SU-DHL-6 (cell line): ENCODE data around the gene FKBP9.

Experiments used
- H2AFZ ChIP-seq: fragments of 200-600 bp; sonication (generic); 2 replicates; pipeline ENCODE4 v1.6.1; 2014; ENCODE audit warnings: low read depth, mild to moderate bottlenecking, moderate library complexity, mixed read lengths, antibody characterized with exemption, low read length; ENCODE audit not compliant: severe bottlenecking
- H3F3A ChIP-seq: fragments of 200-600 bp; shearing (Covaris generic); 2 replicates; pipeline ENCODE4 v1.6.0; 2016; ENCODE audit warnings: antibody characterized with exemption, mild to moderate bottlenecking; ENCODE audit not compliant: insufficient read depth
- H3K27ac ChIP-seq: fragments of 200-600 bp; sonication (generic); 2 replicates; pipeline ENCODE4 v1.5.1; 2016; ENCODE audit warnings: low read depth, mild to moderate bottlenecking, low read length, moderate library complexity, mixed read lengths
- H3K27me3 ChIP-seq: fragments of 200-600 bp; sonication (generic), shearing (Covaris generic); 2 replicates; pipeline ENCODE4 v1.6.0; 2014; ENCODE audit warnings: mild to moderate bottlenecking, low read length
- H3K36me3 ChIP-seq: fragments of 200-600 bp; sonication (generic); 2 replicates; pipeline ENCODE4 v1.6.1; 2014; ENCODE audit warnings: mild to moderate bottlenecking, low read length, mixed read lengths
- H3K4me2 ChIP-seq: fragments of 300-600, 200-600 bp; shearing (Covaris generic), sonication (generic); 2 replicates; pipeline ENCODE4 v1.6.0; 2014; ENCODE audit warnings: low read length, low read depth, mild to moderate bottlenecking; ENCODE audit not compliant: poor library complexity, severe bottlenecking
- H3K4me3 ChIP-seq: fragments of 200-600 bp; sonication (generic); 2 replicates; pipeline ENCODE4 v1.5.1; 2014; ENCODE audit warnings: antibody characterized with exemption, low read length, mild to moderate bottlenecking, mixed read lengths; ENCODE audit not compliant: insufficient read depth, poor library complexity, severe bottlenecking
- H3K79me2 ChIP-seq: fragments of 200-600 bp; sonication (generic); 2 replicates; pipeline ENCODE4 v1.6.1; 2014; ENCODE audit warnings: mild to moderate bottlenecking, low read length, moderate library complexity; ENCODE audit not compliant: insufficient read depth
- H3K9ac ChIP-seq: fragments of 200-600 bp; sonication (generic); 2 replicates; pipeline ENCODE4 v1.7.0; 2014; ENCODE audit warnings: mild to moderate bottlenecking, low read length
- H3K9me2 ChIP-seq: fragments of 200-600 bp; sonication (generic); replicated peaks from 2 replicates; pipeline ENCODE4 v1.6.1; 2014; ENCODE audit warnings: low read length; ENCODE audit not compliant: insufficient read depth
- H3K9me3 ChIP-seq: fragments of 200-600 bp; sonication (generic); 2 replicates; pipeline ENCODE4 v1.6.1; 2014; ENCODE audit warnings: low read length, mixed read lengths; ENCODE audit not compliant: insufficient read depth
- H4K20me1 ChIP-seq: fragments of 200-600 bp; sonication (generic); 2 replicates; pipeline ENCODE4 v1.6.1; 2014; ENCODE audit warnings: low read depth, mild to moderate bottlenecking, antibody characterized with exemption, low read length, moderate library complexity, mixed read lengths
- CTCF ChIP-seq: fragments of 200-600 bp; sonication (generic); IDR thresholded peaks from one replicate; pipeline ENCODE4 v1.5.1; 2017; ENCODE audit warnings: antibody characterized with exemption, mild to moderate bottlenecking, low read length, moderate library complexity; ENCODE audit not compliant: insufficient read depth, poor library complexity, severe bottlenecking
- EZH2phosphoT487 ChIP-seq: fragments of 200-600 bp; sonication (generic), shearing (Covaris generic); conservative IDR thresholded peaks from 2 replicates; pipeline ENCODE4 v1.6.1; 2018; ENCODE audit warnings: mild to moderate bottlenecking, antibody characterized with exemption, low read length, moderate library complexity, mixed read lengths

The FKBP9 gene

DNA sequence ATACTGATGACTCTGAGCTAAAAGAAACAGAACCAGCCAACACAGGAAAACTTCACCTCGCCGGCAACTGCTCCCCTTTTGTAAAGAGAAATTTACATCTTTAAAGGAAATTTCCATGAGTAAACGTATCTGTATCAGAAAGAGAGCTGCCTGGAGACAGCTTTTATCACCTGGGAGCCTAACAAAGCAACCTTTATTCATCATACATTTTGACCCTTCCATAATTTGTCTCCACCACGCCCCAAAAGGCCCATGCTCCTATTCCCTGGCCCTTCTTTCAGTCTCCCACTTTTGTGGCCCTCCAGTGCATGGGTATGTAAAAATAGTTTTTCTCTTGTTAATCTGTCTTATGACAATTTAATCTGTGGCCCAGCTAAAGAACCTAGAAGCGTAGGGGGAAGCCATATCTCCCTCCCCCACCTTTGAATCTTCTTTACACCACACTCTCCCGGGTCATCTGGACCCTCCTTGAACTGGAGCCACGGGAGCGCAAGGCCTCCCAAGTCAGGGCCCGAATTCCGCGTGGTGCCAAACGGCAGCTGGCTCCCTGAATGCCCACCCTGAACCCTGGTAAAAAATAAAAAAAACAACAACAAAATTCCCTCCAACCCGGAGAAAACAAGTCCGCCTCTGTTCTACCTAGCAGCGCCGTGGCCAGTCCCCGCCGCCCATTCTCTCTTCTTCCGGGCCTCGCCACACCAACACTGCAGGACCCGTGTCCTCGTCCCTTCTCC is 15.4 kb upstream of the FKBP9 start:
- Histone ChIP-seq H3K27me3 (no peaks in the 10 kb centered on the region), H2AFZ (no peak overlapping the region), H3K9me2 (no peaks in the 10 kb centered on the region), H3F3A (no peaks in the 10 kb centered on the region), H3K4me3 (no peak overlapping the region), H3K27ac (no peak overlapping the region), H3K79me2 (no peaks in the 10 kb centered on the region), H3K9ac (no peak overlapping the region), H3K4me2 (no peak overlapping the region), H3K9me3 (peaks cover 4% of the 10 kb centered on the region; the same call in 1 of the 2 replicates), H3K36me3 (no peaks in the 10 kb centered on the region), H4K20me1 (no peaks in the 10 kb centered on the region)
- TF ChIP-seq CTCF (no peak), EZH2phosphoT487 (no peak)

- H3F3A ChIP-seq, result no peaks in the 10 kb centered on the region
- H3K36me3 ChIP-seq, result no peaks in the 10 kb centered on the region
- 0 out of 2 replicates have a peak, but pooled peaks have one; percentile 54 for TF ChIP-seq EZH2phosphoT487
- peak; percentile 50 for TF ChIP-seq CTCF
- H2AFZ ChIP-seq, result no peak overlapping the region
- no peaks in the 10 kb centered on the region for H3K79me2 ChIP-seq
- H3K27ac ChIP-seq, result no peak overlapping the region
- H3K9ac ChIP-seq, result peak overlapping the region; percentile 16; the same call in 1 of the 2 replicates
- peak overlapping the region; percentile 21 for H3K4me3 ChIP-seq
- no peaks in the 10 kb centered on the region for H3K9me2 ChIP-seq
- H3K27me3 ChIP-seq, result no peaks in the 10 kb centered on the region
- H4K20me1 ChIP-seq, result no peaks in the 10 kb centered on the region
- peak overlapping the region; percentile 37 for H3K4me2 ChIP-seq
- peaks cover 8% of the 10 kb centered on the region; the same call in 1 of the 2 replicates for H3K9me3 ChIP-seq
Measured at GRCh38 chr7:32942415-32943251, 14.6 kb upstream of the FKBP9 start.

DNA sequence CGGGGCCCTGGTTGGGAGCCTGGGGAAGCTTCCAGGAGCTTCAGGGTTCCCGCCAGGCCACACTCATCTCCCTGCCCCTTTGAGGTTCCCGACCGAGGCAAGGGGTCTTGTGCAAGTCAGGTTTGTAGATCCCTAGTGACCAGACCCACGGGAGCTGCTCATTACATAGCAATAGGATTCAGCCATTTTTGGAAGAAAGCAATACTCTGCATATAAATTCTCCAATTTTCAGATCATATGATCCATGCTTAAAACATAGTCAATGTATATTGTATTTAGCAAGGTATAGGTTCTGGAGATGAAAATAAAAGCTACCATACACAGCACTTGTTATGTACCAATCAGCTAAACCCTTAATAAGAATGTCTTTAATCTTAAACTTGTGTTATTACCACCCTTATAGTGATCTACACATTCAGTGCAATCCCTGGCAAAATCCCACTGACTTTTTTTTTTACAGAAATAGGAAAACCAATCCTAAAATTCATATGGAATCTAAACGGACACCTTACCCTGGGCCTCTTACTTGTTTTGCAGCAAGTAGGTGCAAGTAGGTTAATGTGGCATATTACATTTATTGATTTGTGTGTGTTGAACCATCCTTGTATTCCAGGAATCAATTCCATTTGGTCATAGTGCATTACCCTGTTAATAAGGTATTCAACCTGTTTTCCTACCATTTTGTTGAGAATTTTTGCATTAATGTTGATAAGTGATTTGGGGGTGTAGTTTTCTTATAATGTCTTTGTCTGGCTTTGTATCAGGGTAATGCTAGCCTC is 13.8 kb upstream of the FKBP9 start:
- peak overlapping the region; percentile 21 for H3K4me3 ChIP-seq

More for the DNA sequence above, 13.8 kb upstream of the FKBP9 start:
- Histone ChIP-seq H3K9me2 (no peaks in the 10 kb centered on the region), H3K79me2 (no peaks in the 10 kb centered on the region), H3K9me3 (peaks cover 16% of the 10 kb centered on the region), H4K20me1 (no peaks in the 10 kb centered on the region), H3K36me3 (no peaks in the 10 kb centered on the region), H2AFZ (no peak overlapping the region), H3K27ac (no peak overlapping the region), H3K27me3 (no peaks in the 10 kb centered on the region), H3K9ac (peak overlapping the region; percentile 16; the same call in 1 of the 2 replicates), H3K4me2 (peak overlapping the region; percentile 37), H3F3A (no peaks in the 10 kb centered on the region)
- TF ChIP-seq CTCF (peak; percentile 7), EZH2phosphoT487 (no peak)
